GM21381 (cell line): ENCODE measurements around the gene OPCML.

Experiments used
- ATAC-seq: cut with Tn5 transposase; IDR thresholded peaks from one replicate; pipeline ENCODE4 v1.9.1; 2021; ENCODE audit warnings: mild to moderate bottlenecking, moderate library complexity; ENCODE audit not compliant: unreplicated experiment

The OPCML gene

DNA sequence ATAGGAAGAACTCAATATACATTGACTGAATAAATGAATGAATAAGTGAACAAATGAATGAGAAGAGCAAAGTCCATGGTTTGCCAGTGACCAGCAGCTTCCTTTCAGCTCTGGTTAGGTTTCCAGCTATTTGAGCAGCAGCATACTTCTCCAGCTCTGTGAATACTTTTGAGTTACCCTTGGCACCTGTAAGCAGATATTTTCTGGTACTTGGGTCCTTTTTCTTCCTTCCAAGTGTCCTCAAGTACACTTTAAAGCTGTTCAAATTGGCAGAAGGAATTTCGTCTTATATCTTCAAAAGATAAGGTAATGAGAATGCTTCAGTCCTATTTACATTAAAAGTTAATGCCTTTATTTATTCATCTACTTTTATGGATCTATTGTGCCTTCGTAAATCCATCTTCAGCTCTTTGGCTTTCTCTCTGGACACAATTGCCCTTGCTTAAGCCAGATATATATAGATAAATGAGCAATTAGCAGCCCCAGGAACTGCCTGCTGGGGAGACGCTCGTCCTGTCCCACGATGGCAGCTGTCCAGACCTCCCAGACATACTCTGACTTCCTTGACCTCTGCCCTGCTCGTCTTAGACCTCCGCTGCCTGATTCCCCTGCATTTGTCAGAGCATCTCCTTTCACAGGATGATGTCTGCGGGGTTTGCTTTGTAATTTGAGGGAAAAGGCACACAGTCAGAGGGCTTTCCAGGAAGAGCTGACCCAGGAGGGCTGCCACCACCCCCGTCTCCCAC lies 926.3 kb downstream of the OPCML start:
- ATAC-seq, result no peak

GRCh38 chr11:132604431-132604830 lies 927.9 kb downstream of the OPCML start:
- ATAC-seq, result no peak

DNA sequence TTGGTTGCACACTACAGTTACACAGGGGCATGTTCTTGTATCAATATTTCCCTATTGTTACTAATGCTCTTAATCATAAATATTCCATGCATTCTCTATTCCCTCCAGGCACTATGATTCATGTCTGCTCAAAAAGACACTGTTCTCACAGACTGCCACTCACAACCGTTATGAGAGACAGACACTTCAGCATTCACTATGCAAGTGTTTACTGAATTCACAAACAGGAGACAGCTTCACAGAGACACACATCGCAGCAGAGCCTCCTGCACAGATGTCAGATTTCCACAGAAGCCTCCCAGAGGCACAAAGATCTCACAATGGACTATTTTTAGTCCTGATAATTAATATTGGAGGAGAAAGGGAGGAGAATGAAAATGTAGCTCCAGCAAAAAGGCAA lies 930.4 kb downstream of the OPCML start:
- no peak for ATAC-seq

DNA sequence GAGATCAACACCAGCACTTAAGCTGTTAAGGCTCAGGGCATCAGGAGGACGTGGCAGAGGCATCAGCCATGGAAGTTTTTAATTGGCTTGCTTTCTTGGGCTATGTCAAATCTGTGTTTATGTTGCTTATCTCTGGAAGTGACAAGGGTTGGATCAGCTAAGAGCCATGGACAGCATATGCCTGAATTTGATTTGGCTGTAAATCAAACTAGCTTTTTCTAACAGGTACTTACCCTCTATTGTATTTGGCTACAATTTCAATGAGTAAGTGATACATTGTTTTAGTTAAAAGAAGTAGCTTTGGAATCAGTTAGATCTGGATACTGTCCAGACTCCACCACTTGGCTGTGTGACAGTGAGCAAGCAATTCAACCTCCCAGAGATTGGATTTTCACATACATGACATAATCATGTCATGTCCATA lies 936.6 kb downstream of the OPCML start:
- no peak for ATAC-seq

DNA sequence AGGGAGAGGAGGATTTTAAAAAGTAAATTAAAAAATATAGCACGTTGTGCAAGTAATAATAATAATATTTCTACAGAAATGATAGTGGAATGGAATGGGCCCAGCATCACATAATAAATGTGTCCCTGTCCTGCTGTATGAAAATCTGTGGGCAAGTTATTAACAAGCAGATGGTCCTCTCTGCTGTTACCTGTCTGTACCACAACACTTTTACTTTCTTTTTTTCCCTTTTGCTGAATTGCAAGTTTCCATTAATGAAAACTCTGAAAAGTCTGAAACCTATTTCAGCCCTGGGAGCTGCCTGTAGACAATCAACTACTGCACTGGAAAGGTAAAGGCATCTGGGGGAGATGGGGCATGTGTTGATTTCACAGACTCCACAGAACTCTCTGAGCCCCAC lies 937.1 kb downstream of the OPCML start:
- no peak for ATAC-seq

DNA sequence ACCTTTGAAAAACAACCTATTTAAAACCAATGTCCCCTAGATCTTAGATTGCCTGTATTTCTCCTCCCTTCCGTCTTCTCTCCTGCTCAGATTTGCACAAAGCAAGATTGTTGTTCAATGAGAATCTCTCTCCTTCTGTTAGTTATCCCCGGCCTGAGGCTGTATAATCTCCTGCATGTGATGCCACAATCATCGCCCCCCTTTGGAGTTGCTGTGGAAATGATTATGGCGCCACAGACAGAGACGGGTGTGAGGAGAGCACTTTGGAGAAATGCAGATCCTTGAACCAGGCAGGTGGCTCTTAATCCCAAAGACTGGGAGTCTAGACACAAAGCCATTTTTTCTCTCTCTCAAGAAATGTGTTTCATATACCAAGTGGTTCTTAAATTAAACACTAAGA lies 941.3 kb downstream of the OPCML start:
- no peak for ATAC-seq

DNA sequence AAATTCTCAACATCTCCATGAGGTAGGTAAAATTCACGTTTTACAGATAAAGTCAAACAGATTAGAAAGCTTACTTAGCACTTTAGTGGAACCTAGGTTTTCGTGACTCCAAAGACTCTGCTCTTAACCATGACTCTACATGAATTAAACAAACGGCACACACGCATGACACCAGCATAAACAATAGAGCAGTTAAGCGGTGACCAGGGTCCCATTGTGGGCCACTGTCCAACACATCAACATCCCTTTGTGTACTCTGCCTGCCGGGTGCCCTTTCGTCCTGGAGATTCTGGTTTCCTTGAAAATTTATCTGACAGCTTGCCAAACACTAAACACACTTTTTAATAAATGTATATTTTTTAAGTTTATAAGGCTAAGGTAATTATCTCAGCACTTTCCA lies 941.7 kb downstream of the OPCML start:
- no peak for ATAC-seq

GRCh38 chr11:132589791-132590190 lies 942.5 kb downstream of the OPCML start:
- ATAC-seq, result no peak

DNA sequence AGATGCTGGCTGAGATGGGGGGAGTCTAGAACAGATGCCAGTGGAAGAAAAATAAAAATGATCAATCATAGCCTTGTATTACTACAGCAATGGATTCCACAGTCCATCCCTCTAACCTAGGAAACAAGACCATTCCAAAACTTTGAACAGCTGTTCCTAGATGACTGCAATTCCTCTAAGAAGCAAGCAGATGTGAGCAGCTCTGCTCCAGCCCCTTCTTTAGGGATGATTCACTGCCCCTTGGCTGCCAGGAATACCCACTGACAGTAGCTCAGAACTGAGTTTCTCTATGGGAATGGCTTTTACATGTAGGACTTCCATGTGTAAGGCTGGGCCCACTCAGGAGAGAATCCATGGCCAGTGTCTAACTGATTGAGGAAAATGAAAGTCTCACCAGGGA lies 943.9 kb downstream of the OPCML start:
- no peak for ATAC-seq

DNA sequence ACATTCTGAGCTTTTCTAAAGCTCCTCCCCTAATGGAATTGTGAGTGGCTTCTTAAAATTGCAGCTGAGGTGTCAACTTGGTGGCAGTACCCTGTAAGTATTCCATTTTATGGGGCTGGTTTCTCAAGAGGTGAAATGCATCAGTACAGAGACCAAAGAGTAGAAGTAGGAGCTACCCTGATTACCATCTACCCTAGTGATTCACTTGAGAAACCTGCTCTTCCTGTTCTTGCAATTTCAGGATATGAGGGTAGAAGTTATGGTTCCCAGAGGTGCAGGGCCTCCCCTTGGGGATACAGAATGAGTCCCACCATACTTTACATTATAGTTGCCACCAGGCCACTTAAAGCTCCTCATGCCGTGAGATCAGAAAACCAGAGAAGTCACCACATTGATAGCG lies 944.6 kb downstream of the OPCML start:
- no peak for ATAC-seq

- no peak for ATAC-seq
Measured at GRCh38 chr11:132586801-132587200, 945.5 kb downstream of the OPCML start.

DNA sequence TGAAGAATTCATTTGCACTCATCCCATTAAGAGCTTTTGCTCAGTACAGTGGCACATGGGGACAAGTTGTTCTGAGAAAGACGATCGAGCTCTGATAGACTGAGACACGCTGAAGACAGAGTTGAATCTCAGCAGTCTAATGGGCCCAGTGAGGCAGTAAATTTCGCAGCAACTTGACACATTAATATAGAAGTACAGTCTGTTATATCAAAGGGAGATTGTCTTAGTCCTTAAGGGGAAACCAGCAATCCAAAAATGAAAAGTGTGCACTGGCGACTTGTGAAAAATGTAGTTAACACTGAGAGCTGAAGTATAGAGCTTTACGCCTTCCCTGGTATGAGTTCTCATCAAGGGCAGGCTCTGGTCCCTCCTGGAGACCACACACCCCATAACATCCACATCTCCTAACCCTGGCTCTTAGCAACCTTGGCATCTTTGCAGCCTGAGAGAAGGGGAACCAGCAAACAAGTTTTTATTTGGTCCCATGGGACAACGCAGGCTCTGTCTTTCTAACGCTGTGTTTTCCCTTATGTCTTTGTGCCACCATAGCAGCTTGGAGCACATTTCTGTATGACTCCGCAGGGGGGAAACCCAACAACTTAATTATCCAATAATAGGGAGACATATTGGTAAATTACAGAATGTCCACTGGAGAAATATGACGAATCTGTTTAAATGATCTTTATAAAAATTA lies 952.5 kb downstream of the OPCML start:
- no peak for ATAC-seq

GRCh38 chr11:132579136-132579535 lies 953.2 kb downstream of the OPCML start:
- ATAC-seq, result no peak

GRCh38 chr11:132578580-132578979 lies 953.7 kb downstream of the OPCML start:
- no peak for ATAC-seq

- ATAC-seq, result no peak
Measured at GRCh38 chr11:132576706-132577105, 955.6 kb downstream of the OPCML start.

- ATAC-seq, result no peak
Measured at GRCh38 chr11:132564091-132564885, 968.0 kb downstream of the OPCML start.

- no peak for ATAC-seq
Measured at GRCh38 chr11:132563050-132563449, 969.3 kb downstream of the OPCML start.

- ATAC-seq, result no peak
Measured at GRCh38 chr11:132561937-132562336, 970.4 kb downstream of the OPCML start.

GRCh38 chr11:132559331-132560036 lies 972.8 kb downstream of the OPCML start:
- no peak for ATAC-seq

GRCh38 chr11:132556316-132556715 lies 976.0 kb downstream of the OPCML start:
- no peak for ATAC-seq

DNA sequence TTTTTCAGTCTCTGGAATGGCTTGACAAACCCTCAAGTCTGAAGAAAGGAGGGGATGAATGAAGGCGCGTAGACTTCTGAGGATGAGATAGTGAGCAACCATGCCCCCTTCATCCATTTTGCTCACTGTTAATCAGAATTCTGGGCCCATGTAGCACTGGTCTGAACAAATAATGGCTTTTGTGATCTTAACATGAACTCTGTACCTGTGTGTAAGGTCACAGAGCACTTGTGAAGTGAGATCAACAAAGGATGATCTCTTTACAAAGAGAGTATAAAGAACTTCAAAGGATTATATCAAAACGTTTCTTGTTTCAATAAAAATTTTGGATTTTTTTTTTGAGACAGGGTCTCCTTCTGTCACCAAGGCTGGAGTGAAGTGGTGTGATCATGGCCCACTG lies 976.7 kb downstream of the OPCML start:
- no peak for ATAC-seq
